BE2C (cell line): ENCODE data around the gene DYNC2H1.
A peak's percentile ranks its signal among the peaks of the same experiment; 100 is the strongest.

Experiments
- DNase-seq: peaks from one replicate; pipeline ENCODE4 v3.0.0-alpha.2; 2020
- H3K27me3 ChIP-seq: fragments of 250-450 bp; sonication (Bioruptor Pico); 2 replicates; pipeline ENCODE4 v1.5.1; 2020; ENCODE audit warnings: mild to moderate bottlenecking
- H3K36me3 ChIP-seq: fragments of 250-450 bp; sonication (Bioruptor Pico); 2 replicates; pipeline ENCODE4 v1.5.1; 2020; ENCODE audit warnings: mild to moderate bottlenecking
- H3K4me1 ChIP-seq: fragments of 250-450 bp; sonication (Bioruptor Pico); 2 replicates; pipeline ENCODE4 v1.5.1; 2020
- H3K4me3 ChIP-seq: 2 replicates; pipeline ENCODE4 v1.5.1; 2011; ENCODE audit warnings: low read depth, low read length
- H3K9me3 ChIP-seq: fragments of 250-450 bp; sonication (Bioruptor Pico); 2 replicates; pipeline ENCODE4 v1.5.1; 2020
- CTCF ChIP-seq: IDR thresholded peaks from 2 replicates; pipeline ENCODE4 v1.5.1; 2012; ENCODE audit warnings: mild to moderate bottlenecking, low read depth, low read length

DYNC2H1 gene

DNA sequence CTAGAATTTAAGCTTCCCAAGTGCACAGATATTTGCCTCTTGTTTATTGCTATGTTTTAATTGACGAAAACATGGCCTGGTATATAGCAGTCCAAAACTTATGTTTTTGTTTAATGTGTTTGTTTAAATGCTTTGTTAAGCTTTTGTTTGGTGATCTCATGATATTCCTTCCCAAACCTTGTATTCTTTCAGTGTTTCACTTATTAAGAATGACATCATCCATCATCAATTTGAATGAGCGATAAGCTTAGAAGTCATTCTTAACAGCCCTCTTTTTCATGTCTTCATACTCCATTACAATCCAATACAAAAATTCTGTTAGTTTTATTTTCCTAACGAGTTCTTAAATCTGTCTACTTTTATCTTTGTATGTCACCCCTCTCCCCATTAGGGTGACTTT is 206.0 kb downstream of the DYNC2H1 start:
- no peak for DNase-seq
- no peak for TF ChIP-seq CTCF
- Histone ChIP-seq H3K4me3 (no peak overlapping the region), H3K9me3 (no peaks in the 10 kb centered on the region), H3K4me1 (peaks cover 7% of the 10 kb centered on the region; the same call in 1 of the 2 replicates), H3K27me3 (no peaks in the 10 kb centered on the region), H3K36me3 (no peaks in the 10 kb centered on the region)

GRCh38 chr11:103317118-103317517 is 207.9 kb downstream of the DYNC2H1 start:
- Histone ChIP-seq H3K27me3 (no peaks in the 10 kb centered on the region), H3K36me3 (no peaks in the 10 kb centered on the region), H3K9me3 (no peaks in the 10 kb centered on the region), H3K4me3 (no peak overlapping the region), H3K4me1 (peaks cover 7% of the 10 kb centered on the region; the same call in 1 of the 2 replicates)
- no peak for TF ChIP-seq CTCF
- DNase-seq, result peak; percentile 19

DNA sequence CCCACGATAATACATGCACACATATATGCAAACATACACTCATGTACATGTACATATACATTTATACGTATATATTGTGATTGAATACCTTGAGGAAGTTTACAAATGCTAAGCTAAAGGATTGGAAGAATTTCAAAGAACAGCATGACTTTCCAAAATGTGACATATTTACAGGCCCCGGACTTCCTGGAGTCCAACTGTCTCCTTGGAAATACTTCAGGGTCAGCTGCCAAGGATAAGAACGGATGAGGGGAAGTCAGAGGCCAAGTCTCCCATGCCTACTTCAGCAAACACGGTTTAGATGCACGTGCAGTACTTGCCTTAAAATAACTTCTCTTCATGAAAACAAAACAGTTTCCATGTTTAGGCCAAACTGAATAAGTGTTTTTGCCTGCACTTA is 213.6 kb downstream of the DYNC2H1 start:
- H3K27me3 ChIP-seq, result no peaks in the 10 kb centered on the region
- H3K4me3 ChIP-seq, result no peak overlapping the region
- H3K9me3 ChIP-seq, result no peaks in the 10 kb centered on the region
- no peak for TF ChIP-seq CTCF
- DNase-seq, result no peak
- no peaks in the 10 kb centered on the region for H3K36me3 ChIP-seq
- H3K4me1 ChIP-seq, result peaks cover 4% of the 10 kb centered on the region

DNA sequence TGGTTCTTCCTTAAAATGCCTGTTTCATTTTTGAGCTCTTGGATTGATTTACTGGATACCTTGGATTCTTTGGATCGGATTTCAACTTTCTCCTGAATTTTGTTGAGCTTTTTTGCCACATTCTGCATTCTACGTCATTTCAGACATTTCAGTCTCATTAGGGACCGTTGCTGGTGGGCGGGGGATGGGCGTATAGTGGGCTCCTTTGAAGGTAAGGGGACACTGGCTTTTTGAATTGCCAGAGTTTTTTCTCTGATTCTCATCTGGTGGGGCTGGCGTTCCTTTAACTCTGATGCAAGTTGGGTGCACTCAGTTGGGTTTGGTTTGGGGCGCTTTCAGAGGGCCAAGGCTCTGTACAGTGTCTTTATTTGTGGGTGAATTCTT is 216.5 kb downstream of the DYNC2H1 start:
- no peaks in the 10 kb centered on the region for H3K36me3 ChIP-seq
- TF ChIP-seq CTCF, result no peak
- H3K4me1 ChIP-seq, result peaks cover 4% of the 10 kb centered on the region
- DNase-seq, result peak; percentile 23
- no peaks in the 10 kb centered on the region for H3K9me3 ChIP-seq
- H3K4me3 ChIP-seq, result no peak overlapping the region
- no peaks in the 10 kb centered on the region for H3K27me3 ChIP-seq

DNA sequence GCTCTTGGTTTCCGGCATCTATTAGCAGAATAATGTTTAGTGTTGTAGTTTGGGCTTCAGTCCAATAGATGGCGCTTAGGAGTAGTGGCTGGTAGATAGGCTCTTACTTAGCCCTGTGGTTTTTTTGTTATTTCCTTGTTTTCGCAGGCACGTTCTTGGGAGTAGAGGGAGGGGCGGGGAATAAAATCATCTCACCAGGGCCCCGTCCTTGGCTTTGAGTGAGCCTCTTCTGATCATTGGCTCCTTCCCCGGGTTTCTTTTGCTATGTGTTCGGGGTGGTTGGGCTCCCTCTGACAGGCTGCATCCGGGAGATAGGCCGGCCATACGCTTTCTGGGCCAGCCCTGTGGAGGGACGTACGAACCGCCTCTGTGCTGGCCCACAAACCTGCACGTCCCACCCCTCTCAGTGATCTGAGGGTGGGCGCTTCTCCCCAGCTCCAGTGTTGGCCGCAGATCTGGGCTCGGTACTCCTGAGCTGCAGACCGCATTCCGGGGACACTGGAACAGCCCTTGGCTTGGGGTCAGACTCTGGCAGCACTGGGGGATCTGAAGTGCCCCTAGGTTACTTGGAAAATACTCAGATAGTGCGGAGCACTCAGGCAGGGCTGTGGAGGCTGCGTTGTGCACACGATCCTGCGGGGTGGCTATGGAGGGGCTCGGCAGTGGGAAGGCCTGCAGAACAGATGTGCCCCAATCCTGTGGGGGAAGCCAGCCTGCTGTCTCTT is 217.0 kb downstream of the DYNC2H1 start:
- TF ChIP-seq CTCF, result peak; percentile 86
- Histone ChIP-seq H3K36me3 (no peaks in the 10 kb centered on the region), H3K4me1 (peaks cover 4% of the 10 kb centered on the region), H3K9me3 (no peaks in the 10 kb centered on the region), H3K4me3 (no peak overlapping the region), H3K27me3 (no peaks in the 10 kb centered on the region)
- peak; percentile 57 for DNase-seq

DNA sequence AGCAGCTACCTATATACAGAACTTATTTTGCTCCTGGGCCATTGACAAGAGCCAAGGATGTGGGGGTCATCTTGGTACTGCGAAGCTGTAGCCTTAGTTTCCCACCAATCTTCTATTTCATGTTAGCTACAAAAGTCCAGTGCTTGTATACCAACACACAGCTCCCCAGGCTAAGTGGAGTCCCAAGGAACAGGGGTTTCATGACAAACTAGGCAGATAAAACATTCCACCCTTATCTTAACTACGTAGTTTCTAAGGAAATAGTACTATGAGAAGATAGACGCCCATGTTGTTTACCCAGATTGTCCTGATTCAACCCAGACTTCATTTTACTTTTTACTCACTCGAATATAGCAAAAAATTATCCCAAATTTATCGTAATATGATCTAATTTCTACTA is 218.5 kb downstream of the DYNC2H1 start:
- Histone ChIP-seq H3K9me3 (no peaks in the 10 kb centered on the region), H3K4me3 (no peak overlapping the region), H3K27me3 (no peaks in the 10 kb centered on the region), H3K36me3 (no peaks in the 10 kb centered on the region), H3K4me1 (peaks cover 4% of the 10 kb centered on the region)
- no peak for TF ChIP-seq CTCF
- no peak for DNase-seq
